GM21737 (cell line): Measurements from ENCODE around the gene PROZ.

Source experiments
- ATAC-seq: cut with Tn5 transposase; IDR thresholded peaks from one replicate; pipeline ENCODE4 v1.9.1; 2021; ENCODE audit warnings: mild to moderate bottlenecking, moderate library complexity; ENCODE audit not compliant: unreplicated experiment

PROZ gene

DNA sequence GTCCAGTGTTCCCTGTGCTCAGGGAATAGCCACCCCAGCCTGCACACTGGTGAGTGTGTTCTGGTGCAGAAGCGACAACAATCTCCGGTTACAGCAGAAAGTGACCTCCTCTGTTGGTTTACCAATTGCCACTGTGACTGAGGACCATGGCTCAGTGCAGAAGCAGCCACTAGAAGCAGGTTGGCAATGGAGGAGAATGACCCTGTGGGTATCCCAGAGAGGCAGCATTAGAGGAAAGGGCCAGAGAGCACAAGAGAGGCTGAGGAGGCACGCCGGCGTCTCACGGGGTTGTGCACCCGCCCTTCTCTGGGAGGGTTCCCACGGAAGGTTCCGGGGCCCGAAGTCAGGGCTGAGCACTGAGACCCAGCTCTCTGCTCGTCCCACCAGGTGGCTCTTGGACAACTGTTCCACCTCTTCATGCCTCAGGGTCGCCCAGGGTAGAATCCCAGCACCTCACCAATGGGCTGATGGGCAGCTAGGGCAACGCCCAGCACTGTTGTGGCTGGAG, 14.0 kb downstream of the PROZ start:
- no peak for ATAC-seq

DNA sequence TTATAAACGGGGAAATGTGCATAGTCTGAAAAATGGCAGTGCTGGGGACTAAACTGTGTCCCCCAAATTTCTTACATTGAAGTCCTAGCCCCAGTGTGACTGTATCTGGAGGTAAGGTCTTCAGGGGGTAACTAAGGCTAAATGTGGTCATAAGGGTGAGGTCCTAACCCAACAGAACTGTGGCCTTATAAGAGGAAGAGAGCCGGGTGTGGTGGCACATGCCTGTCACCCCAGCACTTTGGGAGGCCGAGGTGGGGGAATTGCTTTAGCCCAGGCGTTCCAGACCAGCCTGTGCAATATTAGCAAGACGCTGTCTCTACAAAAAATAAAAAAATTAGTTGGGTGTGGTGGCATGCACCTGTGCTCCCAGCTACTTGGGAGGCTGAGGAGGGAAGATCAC, 17.8 kb downstream of the PROZ start:
- no peak for ATAC-seq

DNA sequence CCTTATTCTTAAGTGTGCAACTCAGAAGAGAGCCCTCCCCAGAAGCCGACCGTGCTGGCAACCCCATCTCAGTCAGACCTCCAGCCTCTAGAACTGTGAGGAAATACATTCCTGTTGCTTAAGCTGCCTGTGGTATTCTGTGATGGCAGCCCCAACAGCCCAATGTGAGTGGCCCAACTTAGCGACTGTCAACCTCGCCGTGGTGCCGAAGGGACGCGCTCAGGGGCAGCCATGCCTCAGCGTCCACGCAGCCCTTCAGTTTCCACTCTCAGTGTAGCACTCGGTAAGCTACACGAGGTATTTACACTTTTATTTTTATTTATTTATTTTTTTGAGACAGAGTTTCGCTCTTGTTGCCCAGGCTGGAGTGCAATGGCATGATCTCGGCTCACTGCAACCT, 18.4 kb downstream of the PROZ start:
- no peak for ATAC-seq

DNA sequence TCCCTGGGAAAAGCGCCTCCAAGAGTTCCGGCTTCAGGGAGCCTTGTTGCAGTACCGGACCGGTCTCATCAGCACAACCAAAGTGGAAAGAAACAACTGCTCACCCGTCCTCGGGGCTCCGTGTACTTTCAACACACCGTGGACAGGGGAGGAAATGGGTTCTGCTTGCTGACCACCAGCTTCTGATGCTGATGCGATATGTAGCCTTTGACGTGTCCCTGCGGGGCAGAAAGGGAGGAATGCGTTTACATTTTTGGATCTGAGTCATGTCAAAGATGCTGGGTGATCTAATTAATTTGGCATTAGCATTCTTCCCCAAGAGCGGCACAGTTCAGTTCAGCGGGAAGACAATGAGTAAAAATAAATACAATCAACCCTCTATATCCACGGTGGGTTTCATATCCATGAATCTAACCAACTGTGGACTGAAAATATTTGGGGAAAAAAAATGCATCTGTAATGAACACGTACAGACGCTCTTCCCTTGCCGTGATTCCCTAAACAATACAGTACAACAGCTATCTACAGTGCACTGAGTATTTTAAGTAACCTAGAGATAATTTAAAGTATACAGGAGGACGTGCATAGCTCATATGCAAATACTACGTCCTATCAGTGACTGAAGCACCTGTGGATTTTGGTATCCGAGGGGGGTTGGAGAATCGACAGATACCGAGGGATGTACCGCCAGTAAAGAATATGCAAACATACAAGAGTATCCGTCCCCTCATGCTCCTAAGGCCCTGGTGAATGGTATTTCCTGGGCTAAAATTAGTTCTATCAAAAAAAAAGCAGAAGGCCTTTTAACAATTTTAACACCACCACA, 19.8 kb downstream of the PROZ start:
- no peak for ATAC-seq

DNA sequence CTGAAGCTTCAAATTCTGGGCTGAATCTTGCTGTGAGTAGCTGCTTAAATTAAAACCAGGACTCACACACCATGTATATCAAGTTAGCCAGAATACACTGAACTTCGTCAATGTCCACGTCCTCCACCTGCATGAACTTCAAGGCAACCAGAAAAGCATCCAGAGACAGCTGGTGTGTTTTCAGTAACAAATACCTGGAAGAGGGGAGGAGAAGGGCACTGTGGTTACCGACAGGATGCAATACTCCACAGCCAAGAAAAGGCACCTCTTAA, 20.4 kb downstream of the PROZ start:
- ATAC-seq = no peak

DNA sequence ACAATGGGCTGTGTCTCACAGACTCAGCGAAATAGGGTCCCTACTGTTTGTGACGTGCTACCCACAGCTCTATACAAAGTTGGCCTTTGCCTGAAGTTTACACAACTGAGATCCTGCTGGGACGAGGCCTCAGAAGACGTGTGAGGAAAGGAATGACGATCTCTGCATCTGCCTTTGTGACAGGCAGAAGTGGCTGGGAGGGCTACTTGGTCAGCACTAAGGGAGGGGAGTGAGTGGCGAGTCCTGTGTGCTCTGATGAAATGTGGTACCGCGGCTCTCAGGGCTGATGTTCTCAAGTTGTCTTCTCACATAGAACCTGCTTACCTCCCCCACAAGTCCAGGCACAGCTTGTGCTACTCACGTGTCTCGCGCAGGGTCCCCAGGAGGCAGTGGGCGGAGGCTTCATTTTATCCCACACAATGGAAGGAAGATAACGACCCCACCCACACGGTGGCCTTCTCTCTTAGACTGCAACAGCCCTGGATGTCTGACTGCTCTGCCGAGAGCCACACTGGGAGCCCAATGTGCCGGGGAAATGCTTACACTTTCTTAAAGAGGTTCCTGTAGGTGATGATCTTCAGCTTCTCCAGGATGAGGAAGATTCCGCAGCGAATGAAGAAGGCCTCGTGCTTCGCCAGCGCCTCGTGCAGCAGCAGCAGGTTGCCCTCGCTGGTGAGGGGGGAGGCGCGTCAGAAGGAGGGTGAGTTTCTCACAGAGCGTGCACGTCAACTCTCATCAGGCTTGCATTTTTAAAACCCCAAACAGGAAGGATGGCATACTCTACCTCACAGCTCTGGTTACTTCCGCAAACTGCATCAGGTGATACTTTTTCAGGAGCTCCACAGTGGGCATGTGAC, 21.2 kb downstream of the PROZ start:
- ATAC-seq = no peak

DNA sequence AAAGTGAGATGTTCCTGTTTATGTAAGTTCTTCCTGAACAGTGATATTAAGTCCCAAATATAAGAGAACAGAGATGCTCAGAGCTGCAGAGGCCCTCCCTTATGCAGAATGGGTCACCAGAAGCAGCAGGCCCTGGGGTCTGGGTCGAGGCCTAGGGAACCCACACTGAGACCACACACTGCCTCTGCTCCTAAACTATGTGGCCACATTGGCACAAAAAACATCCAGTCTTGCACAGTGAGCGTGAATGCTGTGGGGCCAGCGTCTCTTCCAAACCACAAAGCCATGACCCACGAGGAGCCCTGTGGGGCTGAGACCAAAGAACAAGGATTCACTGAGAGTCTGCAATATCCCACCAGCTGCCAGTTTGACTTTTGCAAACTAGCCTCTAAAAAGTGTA, 23.6 kb downstream of the PROZ start:
- no peak for ATAC-seq

DNA sequence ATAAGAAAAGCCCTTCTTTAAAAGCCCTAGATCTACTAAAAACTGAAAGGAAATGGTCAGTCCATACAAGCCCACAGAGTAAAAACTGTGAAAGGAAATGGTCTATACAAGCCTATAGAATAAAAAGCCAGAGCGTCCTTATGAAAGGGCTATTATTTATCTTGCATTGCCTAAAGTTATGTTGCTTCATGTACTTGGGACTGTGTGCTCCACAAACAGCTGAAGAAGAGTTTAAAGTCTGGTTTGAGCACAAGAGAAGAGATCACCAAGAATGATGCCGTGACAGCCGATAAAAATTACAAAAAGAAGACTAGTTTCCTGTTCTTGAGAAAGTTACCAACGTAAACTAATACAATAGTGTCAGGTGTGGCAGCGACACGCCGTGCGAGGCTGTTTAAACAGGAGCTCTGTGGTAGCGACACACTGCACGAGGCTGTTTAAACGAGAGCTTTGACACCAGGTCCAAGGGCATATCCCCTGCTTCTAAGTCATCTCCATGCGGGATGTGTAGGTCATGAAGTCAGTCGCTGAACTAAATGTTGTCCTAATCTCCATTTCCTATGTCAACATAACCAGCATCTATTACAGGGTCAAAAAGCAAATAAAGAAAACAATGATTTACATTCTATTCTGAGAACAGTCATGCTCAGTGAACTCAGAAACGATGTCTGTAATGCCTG, 25.1 kb downstream of the PROZ start:
- no peak for ATAC-seq

DNA sequence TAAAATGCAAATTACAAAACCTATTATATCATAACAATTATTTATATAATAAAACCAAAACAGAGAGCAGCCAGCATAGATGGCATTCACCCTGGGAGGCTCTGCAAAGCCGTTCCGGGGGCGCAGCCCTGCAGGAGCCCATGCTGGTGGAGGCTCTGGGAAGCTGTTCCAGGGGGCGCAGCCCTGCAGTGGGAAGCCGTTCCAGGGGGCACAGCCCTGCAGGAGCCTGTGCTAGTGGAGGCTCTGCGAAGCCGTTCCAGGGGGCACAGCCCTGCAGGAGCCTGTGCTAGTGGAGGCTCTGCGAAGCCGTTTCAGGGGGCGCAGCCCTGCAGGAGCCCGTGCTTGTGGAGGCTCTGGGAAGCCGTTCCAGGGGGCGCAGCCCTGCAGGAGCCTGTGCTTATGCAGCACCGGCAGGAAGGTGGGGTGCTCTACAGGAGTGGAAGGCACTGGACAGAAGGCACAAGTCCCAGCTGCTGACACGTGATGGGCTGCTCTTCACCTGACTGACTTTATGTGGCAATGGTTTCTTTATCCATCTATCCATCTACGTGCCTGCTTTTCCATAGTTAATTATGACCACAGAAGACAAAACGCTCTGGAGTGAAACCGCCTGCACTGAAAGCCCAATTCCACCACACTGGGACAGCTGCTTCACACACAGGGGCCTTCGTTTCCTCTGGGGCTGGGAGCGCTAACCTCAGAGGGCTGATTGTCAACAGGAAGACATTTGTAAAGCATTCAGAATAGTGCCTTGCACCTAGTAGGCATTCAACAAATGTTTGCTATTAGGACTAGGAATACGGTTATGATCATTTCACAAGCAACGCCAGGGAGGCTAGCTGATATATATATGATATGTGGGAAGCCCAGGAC, 26.4 kb downstream of the PROZ start:
- ATAC-seq = no peak

DNA sequence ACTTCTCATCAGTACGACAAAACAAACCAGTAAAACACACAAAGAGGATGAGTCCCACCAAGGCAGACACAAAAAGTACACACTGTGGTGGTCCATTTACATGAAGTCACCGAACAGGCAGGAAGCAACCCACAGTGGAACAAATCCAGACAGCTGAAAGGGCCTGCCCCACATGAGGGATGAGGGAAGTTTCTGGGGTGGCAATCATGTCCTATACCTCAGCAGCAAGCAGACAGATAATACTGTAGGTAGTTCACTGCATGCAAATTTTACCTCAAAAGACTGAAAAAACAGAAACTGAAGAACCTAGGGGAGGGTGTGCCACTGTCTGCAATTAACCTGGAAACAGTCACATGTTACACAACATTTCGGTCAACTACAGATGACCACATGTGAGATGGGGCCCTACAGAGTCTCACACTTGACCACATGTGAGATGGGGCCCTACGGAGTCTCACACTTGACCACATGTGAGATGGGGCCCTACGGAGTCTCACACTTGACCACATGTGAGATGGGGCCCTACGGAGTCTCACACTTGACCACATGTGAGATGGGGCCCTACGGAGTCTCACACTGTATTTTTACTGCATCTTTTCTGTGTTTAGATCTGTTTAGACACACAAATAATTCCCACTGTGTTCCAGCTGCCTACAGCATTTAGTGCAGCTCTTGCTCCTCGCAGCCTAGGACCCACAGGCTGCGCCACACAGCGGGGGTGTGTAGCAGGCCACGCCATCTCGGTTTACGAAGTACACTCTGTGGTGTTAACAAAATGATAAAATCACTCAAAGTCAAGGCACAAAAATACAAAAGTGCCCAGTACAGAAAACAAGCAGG, 27.8 kb downstream of the PROZ start:
- ATAC-seq = peak; percentile 79

DNA sequence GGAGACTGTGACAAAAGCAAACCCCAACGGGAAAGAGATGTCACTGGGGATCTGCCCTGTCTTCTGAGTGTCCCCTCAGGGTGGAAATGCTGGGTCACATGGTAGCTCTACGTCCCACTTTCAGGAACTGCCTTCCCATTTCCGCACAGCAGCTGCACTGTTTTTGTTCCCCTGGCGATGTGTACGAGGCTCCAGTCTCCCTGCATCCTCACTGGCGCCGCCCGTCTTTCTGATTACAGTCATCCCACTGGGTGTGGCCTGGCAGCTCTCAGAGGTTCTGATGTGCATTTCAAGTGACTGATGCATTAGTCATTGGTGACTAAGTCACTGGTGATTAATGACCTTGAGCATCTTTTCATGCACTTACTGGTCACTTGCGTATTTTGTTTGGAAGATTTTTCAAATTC, 28.8 kb downstream of the PROZ start:
- ATAC-seq = no peak

DNA sequence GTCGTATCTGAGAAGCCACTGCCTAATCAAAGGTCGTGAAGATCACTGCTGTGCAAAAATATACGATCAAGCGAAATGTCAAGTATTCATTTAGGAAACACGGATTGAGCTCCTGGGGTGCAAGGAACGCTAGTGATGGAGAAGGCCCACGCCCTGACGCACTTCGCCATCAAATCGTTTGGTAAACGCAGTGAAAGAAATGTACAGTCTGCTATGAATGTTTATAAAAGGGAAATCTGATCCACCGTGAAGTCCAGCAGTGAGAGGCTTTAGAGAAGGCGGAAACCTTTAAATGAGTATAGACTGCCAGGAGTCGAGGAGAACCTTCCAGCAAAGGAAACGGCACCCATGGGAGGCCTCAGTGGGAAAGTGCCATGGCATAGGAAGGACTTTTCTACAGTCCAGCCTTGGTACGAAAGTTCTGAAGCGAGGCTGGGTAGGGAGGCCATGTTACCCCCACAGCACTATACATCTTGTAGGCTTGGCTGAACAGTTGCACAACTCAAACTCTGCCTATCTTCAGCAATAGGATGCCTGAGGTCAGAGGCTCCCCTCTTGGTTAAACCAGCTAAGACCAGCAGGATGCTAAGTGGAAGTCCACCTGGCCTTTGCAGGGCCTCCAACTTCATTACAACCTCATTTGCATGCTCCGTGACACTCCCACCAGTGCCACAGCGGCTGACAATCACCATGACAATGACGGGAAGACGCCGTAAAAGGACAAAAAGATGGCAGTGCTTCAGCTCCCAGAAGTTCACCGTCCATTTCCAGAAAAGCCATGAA, 29.6 kb downstream of the PROZ start:
- ATAC-seq = no peak

DNA sequence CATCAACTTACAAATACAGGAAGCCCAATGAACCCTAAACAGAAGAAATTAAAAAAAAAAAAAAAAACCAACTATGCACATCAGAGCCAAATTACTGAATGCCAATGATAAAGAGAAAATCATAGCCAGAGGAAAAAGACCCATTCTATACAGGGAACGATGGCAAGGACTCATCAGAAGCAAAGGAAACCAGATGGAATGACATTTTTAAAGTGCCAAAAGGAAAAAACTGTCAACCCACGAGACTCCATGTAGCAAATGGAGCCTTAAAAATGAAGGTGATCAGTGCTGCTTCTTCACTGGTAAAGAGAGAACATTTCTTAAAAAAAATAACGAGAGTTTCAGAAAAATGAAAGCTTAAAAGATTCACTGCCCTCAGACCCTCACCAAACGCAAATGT, 31.7 kb downstream of the PROZ start:
- ATAC-seq = no peak

DNA sequence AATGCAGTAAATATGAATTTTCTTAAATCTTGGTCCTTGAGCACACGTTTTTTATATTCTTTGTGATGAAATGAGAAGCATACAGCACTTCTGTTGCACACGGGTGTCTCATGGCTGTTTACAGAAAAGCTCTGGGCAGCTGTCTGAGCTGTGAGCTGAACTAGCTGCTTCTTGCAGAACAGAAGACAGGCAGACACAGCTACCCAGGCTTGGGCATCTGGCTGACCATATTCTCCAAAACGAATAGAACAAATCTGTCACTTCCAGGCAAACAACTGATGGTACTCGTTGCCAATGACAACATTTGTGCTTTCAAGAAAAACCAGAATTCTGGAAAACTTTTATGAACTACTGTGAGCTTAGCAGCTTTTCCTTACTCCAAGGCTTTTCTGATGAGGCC, 33.8 kb downstream of the PROZ start:
- no peak for ATAC-seq

DNA sequence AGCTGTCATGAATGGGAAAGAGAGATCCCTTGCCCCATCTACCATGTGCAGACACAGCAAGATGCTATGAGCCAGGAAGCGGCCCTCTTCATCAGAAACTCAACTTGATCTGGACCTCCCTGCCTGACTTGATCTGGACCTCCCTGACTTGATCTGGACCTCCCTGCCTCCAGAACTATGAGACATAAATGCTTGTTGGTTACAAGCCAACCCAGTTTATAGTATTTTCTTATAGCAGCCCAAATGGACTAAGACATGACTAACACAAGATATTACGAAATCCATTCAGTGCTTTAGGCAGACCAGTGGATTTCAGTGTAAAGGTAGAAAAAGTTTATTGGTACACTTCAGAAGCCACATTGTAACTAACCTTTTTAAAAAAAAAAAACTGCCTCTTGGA, 34.5 kb downstream of the PROZ start:
- no peak for ATAC-seq

DNA sequence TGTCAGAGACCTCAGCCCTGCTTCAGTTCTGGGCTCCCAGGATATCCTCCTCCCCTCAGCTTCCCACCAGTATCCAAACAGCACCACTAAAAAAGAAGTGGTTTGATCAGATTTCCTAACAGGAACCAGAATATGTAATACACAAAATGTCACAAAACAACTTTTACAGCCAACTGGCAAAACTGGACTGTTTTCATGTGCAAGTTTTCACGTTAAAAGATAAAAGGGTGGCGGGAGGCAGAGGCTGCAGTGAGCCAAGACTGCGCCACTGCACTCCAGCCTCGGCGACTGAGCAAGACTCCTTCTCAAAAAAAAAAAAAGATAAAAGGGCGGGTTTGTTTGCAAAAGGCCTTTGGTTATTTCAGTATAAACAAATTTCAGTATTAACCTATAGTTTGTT, 36.9 kb downstream of the PROZ start:
- no peak for ATAC-seq

DNA sequence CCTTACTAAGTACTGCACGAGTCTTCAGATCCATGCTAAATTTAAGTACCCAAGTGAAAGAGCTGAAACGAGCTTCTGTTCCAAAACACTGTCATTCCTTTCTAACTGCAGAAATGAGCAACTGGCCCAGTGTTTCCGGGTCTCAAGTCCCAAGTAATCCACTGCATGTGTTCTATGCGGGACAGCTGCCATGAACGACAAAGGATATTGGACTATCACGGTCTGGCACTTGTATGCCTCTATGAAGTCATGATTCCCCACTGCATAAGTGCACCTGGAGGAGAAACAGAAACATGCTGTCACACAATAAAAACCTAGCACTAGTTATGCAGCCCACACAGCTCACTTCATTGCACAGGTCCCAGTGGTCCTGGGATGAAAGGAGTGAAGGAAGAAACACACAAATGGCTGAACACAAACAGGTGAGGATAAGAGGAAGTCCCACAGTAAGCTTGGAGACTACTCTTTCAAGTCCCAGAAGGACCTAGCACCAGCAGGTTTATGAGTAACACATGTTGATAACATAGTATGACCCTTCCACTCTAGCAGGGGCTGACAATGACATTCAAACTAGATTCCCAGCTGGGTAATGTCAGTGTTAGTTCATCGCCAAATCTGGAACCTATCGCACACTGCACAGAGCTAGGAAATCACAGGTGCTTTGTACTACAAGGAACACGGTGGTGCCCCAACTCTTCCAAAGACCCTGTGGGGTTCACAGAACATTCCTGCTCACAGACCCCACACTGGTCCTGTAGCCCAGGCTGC, 38.7 kb downstream of the PROZ start:
- no peak for ATAC-seq

DNA sequence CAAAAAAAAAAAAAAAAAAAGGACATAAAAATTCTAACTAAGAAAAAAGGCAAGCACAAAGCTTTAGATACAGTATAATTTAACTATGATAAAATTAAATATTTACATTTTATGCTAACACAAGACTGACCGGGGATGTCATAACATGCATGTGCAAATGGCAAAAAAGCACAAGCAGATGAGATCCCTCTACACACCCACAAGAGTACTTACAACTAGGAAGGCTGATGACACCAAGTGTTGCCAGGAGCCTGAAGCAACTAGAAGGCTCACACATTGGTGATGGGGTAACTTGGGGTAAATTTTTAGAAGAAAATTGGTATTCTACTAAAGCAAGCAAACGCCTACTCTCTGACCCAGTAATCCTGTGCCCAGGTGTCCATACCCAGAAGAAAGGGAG, 43.4 kb downstream of the PROZ start:
- ATAC-seq = no peak
